Lower lobe of right lung (tissue), 2 donors: ENCODE data around the gene OSBPL2. TPM values are rescaled to one million over a fixed set of nuclear protein-coding genes. Genes with fewer than 3 reads are reported as not detected.

Experiments used
- ATAC-seq, 2 donors: fragments of 200-7000 bp; cut with Tn5 transposase; one replicate each; pipeline ENCODE4 v1.9.1; 2020 to 2022; ENCODE audit warnings: mild to moderate bottlenecking in 2 of 2, moderate library complexity in 2 of 2
- DNase-seq: peaks from one replicate; pipeline ENCODE4 v3.0.0-alpha.2; 2020
- H3K27ac ChIP-seq: fragments of 200-600 bp; one replicate; pipeline ENCODE4 v1.8.0; 2022
- H3K27me3 ChIP-seq: fragments of 200-600 bp; one replicate; pipeline ENCODE4 v1.8.0; 2022; ENCODE audit warnings: low read depth
- H3K36me3 ChIP-seq: fragments of 200-600 bp; one replicate; pipeline ENCODE4 v1.8.0; 2022; ENCODE audit warnings: mild to moderate bottlenecking
- H3K4me1 ChIP-seq: fragments of 200-600 bp; one replicate; pipeline ENCODE4 v1.8.0; 2022
- H3K4me3 ChIP-seq: fragments of 200-600 bp; one replicate; pipeline ENCODE4 v1.8.0; 2022; ENCODE audit warnings: mild to moderate bottlenecking
- H3K9me3 ChIP-seq: fragments of 200-600 bp; one replicate; pipeline ENCODE4 v1.8.0; 2022
- intact Hi-C: fragments of 100-400 bp; cut with DNase I; formaldehyde crosslinking; loops from one replicate; pipeline ENCODE4 v1.11.0; 2022
- total RNA-seq: library from RNA; stranded (reverse); fragmentation: NEBNext Ultra II Directional; extraction: Animal tissue kit (Norgen Biotek cat#: 25700); gene quantifications from one replicate; pipeline ENCODE4 v1.2.1, GENCODE V29; 2021
- TF ChIP-seq, protein P1 (sequence below): fragments of 200-600 bp; IDR thresholded peaks from one replicate; pipeline ENCODE4 v1.8.0; 2022; ENCODE audit warnings: antibody characterized with exemption, mild to moderate bottlenecking
- donor health status: DM: no; HTN: yes; CAD: no; lungs with severe emphysema.

OSBPL2 gene
- total RNA-seq, 1 donor from 2014 or later = 56.0 TPM

DNA sequence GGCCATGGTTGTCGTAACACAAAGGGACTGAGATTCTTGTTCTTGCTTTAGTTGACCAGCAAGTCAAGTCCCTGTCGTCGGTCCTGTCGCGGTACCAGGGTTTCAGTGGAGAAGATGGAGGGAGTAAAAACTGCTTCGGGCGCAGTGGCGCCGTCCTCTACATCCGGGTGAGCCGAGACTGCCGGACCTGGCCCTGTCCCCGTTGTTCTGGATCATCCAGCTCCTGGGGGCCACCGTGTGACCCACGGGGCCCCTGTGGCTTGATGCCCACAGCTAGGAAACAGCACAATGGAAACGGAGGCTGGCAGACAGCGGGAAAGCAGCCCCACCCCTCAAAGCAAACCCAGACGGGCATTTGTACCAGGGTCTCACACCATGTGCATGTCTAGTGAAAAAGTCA is 40.5 kb upstream of the OSBPL2 start:
- Histone ChIP-seq H3K4me3 (no peak overlapping the region), H3K4me1 (no peaks in the 10 kb centered on the region), H3K36me3 (peaks cover 97% of the 10 kb centered on the region), H3K9me3 (no peaks in the 10 kb centered on the region), H3K27me3 (no peaks in the 10 kb centered on the region), H3K27ac (no peak overlapping the region)
- ATAC-seq (no peak), DNase-seq (peak; percentile 30)
- intact Hi-C loops = no loop called here
- TF ChIP-seq, protein P1, sequence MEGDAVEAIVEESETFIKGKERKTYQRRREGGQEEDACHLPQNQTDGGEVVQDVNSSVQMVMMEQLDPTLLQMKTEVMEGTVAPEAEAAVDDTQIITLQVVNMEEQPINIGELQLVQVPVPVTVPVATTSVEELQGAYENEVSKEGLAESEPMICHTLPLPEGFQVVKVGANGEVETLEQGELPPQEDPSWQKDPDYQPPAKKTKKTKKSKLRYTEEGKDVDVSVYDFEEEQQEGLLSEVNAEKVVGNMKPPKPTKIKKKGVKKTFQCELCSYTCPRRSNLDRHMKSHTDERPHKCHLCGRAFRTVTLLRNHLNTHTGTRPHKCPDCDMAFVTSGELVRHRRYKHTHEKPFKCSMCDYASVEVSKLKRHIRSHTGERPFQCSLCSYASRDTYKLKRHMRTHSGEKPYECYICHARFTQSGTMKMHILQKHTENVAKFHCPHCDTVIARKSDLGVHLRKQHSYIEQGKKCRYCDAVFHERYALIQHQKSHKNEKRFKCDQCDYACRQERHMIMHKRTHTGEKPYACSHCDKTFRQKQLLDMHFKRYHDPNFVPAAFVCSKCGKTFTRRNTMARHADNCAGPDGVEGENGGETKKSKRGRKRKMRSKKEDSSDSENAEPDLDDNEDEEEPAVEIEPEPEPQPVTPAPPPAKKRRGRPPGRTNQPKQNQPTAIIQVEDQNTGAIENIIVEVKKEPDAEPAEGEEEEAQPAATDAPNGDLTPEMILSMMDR = no peak

DNA sequence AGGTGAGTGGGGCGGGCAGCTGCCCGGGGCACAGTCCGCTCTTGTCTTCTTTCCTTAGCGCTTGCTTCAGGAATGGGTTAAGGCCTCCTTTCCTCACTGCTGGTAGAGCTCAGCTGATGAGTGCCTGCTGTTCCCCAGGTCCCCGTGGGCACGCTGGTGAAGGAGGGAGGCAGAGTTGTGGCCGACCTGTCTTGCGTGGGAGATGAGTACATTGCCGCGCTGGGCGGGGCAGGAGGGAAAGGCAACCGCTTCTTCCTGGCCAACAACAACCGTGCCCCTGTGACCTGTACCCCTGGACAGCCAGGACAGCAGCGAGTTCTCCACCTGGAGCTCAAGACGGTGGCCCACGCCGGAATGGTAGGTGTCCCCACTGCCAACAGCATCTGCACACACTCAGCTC is 39.8 kb upstream of the OSBPL2 start:
- Histone ChIP-seq H3K4me1 (no peaks in the 10 kb centered on the region), H3K27me3 (no peaks in the 10 kb centered on the region), H3K4me3 (no peak overlapping the region), H3K27ac (no peak overlapping the region), H3K9me3 (no peaks in the 10 kb centered on the region), H3K36me3 (peaks cover 98% of the 10 kb centered on the region)
- intact Hi-C loops = no loop called here
- DNase-seq = peak; percentile 28
- no peak for ATAC-seq
- TF ChIP-seq, protein P1 = no peak

- H3K27ac ChIP-seq = no peak overlapping the region
- DNase-seq = peak; percentile 39
- TF ChIP-seq, protein P1 = no peak
Measured at GRCh38 chr20:62198931-62199330, 39.4 kb upstream of the OSBPL2 start.

DNA sequence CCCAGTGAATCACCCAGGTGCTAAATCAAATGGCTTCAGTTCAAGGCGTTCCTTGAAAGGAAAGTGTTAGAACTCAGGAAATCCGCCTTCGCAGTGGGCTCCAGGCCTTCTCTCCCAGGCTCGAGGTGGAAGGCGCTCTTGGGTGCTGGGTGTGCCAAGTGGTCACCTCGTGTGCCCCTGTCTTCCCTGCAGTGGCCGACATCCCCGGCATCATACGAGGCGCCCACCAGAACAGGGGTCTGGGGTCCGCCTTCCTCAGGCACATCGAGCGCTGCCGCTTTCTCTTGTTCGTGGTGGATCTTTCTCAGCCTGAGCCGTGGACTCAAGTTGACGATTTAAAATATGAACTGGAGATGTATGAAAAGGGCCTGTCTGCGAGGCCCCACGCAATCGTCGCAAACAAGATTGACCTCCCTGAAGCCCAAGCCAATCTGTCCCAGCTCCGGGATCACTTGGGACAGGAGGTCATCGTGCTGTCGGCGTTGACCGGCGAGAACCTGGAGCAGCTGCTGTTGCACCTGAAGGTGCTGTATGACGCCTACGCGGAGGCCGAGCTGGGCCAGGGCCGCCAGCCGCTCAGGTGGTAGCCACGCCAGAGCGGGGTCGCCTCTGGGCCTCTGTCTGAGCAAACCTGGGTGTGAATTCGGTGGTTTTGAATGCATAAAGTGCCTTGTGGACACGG is 37.7 kb upstream of the OSBPL2 start:
- no peak for ATAC-seq
- H3K9me3 ChIP-seq = no peaks in the 10 kb centered on the region
- H3K4me3 ChIP-seq = no peak overlapping the region
- no peaks in the 10 kb centered on the region for H3K27me3 ChIP-seq
- no peaks in the 10 kb centered on the region for H3K4me1 ChIP-seq
- H3K27ac ChIP-seq = no peak overlapping the region
- DNase-seq = peak; percentile 44
- peaks cover 82% of the 10 kb centered on the region for H3K36me3 ChIP-seq
- TF ChIP-seq, protein P1 = no peak
- intact Hi-C loops = no loop called here

More at GRCh38 chr20:62198931-62199330, 39.4 kb upstream of the OSBPL2 start:
- no peak for ATAC-seq
- Histone ChIP-seq H3K9me3 (no peaks in the 10 kb centered on the region), H3K27me3 (no peaks in the 10 kb centered on the region), H3K4me3 (no peak overlapping the region), H3K36me3 (peaks cover 98% of the 10 kb centered on the region), H3K4me1 (no peaks in the 10 kb centered on the region)
- intact Hi-C loops = no loop called here

GRCh38 chr20:62201173-62202082 is 36.9 kb upstream of the OSBPL2 start:
- ATAC-seq = no peak
- H3K4me3 ChIP-seq = no peak overlapping the region
- intact Hi-C loops = no loop called here
- H3K9me3 ChIP-seq = no peaks in the 10 kb centered on the region
- H3K27ac ChIP-seq = no peak overlapping the region
- peaks cover 74% of the 10 kb centered on the region for H3K36me3 ChIP-seq
- no peaks in the 10 kb centered on the region for H3K4me1 ChIP-seq
- no peaks in the 10 kb centered on the region for H3K27me3 ChIP-seq
- TF ChIP-seq, protein P1 = no peak
- DNase-seq = peak; percentile 39
